GM21367 (cell line): ENCODE measurements around the gene MRPS17.

ENCODE experiments used
- ATAC-seq: cut with Tn5 transposase; IDR thresholded peaks from one replicate; pipeline ENCODE4 v1.9.1; 2021; ENCODE audit not compliant: unreplicated experiment

Gene MRPS17

DNA sequence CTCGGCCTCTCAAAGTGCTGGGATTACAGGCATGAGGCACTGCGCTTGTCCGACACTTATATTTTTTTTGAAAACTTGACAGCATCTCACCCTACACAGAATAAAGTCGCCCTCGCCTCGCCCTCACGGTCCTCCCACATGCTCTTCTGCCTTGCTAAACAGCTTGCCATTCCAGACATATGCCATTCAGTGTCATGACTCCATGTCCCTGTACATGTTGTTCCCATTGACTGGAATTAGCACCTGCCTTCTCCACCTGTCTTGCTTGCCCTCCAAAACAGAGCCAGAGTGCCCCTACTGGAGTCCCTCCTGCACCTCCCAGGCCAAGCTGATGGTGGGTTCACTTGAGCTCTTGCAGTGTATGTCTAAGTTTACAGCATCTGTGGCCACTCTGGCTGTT lies 18.9 kb downstream of the MRPS17 start:
- no peak for ATAC-seq

DNA sequence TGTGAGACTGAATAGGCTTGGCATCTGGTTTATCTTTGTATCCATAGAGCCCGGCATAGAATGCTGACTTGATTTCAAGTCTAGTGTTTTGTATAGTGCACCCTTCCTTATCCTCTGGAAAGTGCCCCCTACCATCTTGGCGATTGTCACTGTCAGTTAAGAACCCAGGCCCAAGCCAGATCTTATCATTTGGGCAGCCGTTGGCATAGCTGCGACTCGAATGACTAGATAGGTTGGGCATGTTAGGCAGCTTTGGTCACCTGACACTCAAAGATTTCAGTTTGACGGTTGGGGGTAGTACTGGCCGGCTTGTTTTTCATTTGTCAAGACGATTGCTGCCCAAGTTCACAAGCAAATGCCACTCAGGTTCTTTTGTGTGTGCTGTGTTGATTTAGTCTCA lies 19.3 kb downstream of the MRPS17 start:
- no peak for ATAC-seq

DNA sequence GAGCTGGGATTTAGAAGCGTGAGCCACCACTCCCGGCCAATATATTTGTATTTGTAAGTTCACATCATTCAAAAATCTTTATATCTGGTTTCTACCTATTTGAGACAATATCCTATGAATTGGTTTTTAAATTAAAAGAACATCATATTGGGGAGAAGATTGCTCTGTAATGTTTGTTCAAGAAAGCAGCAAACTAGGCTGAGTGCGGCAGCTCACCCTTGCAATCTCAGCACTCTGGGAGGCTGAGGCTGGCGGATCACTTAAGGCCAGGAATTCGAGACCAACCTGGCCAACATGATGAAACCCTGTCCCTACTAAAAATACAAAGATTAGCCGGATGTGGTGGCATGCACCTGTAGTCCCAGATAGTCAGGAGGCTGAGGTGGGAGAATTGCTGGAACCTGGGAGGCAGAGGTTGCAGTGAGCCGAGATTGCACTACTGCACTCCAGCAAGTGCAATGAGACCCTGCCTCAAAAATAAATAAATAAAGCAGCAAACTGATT lies 22.1 kb downstream of the MRPS17 start:
- ATAC-seq, result no peak

DNA sequence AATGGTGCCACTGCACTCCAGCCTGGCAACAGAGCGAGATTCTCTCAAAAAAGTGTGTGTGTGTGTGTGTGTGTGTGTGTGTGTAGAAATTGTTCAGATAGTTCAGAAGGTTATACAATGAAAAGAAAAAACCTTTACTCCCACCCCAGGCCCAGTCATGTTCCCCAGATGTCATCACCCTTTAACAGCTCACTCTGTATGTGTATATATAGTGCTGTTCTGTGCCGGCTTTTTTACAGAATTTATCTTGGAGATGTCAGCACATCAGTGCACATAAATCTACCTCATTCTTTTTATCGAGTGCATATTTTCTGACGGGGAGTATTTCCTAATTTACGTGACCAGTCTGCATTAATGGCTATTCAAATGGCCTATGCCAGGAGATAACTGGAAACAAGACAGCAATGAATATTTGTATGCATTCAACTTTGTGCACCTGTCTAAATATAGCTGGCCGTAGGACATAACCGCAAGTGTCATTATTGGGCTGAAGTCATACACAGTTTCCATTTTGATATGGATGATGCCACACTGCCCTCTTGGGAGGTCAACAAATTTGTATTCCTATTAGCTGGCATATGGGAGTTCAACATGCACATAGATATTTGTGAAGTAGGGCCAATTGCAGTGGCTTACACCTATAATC lies 24.4 kb downstream of the MRPS17 start:
- ATAC-seq, result no peak

DNA sequence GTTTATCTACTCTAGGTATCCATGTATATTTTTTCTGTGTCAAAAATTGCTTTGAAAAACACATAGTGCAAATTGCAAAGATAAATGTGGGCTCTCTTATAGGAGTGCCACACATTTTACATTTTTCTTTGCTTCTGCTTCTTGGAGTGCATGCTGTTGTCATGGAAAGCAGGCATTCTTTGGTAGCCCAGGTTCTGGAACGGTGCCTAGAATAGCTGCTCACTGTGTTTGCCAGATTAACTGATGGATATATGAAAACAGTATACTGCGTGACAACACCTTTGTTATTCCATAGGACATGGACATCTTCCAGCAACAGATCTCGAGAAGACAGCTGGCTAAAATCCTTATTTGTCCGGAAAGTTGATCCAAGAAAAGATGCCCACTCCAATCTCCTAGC lies 26.2 kb downstream of the MRPS17 start:
- no peak for ATAC-seq

DNA sequence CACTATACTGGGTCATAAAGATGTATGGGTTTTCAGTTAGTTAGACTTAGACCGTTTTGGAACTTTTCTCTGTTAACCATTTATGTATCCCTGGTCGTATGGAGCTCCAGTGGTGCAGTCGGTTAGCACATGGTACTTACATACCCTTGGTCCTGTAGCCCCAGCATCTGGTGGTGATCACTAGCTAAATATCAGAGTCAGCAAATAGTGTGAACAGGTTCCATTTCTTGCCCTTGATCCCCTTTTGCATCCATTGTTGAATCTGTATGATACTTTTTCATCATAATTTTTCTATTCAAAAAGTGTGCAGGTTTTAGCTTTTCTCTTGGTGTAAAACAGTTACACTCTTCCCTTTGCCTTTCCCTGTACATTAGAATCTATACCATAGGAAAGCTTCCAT lies 28.6 kb downstream of the MRPS17 start:
- no peak for ATAC-seq

DNA sequence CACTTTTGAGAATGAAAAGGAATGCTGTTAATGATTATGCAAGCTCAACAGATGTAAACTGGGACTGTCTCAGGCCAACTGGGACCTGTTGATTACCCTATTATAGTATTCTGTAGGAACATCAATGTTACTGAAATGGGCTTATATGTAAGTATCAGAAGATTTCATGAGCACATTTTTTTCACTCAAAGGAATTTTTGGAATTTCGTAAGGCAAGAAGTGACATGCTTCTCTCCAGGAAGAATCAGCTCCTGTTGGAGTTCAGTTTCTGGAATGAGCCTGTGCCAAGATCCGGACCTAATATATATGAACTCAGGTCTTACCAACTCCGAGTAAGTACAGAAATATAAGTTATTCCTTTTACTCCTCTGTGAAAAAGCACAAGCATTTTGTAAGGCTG lies 31.9 kb downstream of the MRPS17 start:
- ATAC-seq, result no peak

DNA sequence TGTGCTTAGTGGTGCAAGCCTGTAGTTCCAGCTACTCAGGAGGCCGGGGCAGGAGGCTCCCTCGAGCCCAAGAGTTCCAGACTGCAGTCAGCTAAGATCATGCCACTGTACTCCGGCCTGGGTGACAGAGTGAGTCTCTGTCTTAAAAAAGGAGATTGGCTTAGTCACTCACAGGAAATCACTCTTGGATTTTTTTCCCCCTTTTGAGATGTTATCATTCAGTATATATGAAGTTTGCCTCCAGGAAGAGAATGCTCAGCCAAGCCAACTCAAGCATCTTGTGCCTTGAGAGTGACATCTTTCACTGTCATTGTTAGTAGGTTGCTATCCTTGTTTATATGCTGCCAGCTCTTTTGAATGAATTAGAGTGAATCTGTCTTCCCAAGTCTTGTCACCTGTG lies 40.7 kb downstream of the MRPS17 start:
- ATAC-seq, result no peak

DNA sequence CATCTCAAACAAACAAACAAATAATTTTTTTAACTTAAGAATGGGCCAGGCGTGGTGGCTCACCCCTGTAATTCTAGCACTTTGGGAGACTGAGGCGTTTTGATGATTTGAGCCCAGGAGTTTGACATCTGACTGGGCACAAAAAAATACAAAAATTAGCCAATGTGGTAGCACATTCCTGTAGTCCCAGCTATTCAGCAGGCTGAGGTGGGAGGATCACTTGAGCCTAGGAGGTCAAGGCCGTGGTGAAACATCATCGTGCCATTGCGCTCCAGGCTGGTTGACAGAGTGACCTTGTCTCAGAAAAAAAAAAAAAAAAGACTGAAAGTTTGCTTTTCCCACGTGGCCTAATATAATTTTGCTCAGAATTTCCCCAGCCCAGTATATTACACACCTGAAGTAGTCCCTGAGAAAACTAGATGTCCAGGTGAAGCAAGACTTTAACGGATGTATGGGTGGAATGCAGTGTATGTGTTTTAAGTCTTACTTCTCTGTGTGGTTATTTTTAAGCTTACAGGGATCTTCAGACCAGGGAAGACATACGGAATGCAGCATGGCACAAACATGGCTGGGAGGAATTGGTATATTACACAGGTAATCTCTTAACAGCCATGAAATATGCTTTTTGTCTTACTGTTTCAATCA lies 45.3 kb downstream of the MRPS17 start:
- no peak for ATAC-seq

DNA sequence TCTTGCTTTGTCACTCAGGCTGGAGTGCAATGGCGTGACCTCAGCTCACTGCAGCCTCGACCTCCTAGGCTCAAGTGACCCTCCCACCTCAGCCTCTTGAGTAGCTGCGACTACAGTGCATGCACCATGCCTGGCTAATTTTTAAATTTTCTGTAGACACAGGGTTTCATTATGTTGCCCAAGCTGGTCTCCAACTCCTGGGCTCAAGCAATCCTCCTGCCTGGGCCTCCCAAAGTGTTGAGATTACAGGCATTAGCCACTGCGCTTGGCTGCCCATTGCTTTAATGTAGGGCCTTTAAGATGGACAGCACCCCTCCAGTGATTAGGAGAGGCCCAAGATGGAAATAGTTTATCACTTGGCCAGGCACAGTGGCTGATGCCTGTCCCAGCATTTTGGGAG lies 52.1 kb downstream of the MRPS17 start:
- ATAC-seq, result no peak
